ENCODE measurements around the gene PSMB5.

DNA sequence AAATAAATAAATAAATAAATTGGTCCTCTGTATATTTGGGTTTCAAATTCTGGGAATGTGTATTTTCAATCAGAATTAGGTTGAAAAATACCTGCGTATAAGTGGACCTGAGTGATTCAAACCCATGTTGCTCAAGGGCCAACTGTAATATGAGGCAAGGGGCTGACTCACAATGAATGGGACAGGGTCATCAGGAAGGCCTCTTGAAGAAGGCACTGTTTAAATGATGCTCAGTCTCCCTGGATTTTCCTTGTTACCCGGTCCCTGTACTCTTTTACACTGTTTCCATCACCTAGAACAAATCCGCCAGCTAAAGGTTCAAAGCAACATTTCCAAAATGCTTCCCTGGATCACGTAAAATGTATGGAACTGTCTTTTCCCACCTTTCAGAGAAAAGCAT, 3.8 kb downstream of the PSMB5 start:
- TF ChIP-seq, protein P1, sequence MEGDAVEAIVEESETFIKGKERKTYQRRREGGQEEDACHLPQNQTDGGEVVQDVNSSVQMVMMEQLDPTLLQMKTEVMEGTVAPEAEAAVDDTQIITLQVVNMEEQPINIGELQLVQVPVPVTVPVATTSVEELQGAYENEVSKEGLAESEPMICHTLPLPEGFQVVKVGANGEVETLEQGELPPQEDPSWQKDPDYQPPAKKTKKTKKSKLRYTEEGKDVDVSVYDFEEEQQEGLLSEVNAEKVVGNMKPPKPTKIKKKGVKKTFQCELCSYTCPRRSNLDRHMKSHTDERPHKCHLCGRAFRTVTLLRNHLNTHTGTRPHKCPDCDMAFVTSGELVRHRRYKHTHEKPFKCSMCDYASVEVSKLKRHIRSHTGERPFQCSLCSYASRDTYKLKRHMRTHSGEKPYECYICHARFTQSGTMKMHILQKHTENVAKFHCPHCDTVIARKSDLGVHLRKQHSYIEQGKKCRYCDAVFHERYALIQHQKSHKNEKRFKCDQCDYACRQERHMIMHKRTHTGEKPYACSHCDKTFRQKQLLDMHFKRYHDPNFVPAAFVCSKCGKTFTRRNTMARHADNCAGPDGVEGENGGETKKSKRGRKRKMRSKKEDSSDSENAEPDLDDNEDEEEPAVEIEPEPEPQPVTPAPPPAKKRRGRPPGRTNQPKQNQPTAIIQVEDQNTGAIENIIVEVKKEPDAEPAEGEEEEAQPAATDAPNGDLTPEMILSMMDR (IDR thresholded peaks at IDR 0.05; ENCODE audit: poor library complexity, severe bottlenecking), result no peak
- TF ChIP-seq, protein P2, sequence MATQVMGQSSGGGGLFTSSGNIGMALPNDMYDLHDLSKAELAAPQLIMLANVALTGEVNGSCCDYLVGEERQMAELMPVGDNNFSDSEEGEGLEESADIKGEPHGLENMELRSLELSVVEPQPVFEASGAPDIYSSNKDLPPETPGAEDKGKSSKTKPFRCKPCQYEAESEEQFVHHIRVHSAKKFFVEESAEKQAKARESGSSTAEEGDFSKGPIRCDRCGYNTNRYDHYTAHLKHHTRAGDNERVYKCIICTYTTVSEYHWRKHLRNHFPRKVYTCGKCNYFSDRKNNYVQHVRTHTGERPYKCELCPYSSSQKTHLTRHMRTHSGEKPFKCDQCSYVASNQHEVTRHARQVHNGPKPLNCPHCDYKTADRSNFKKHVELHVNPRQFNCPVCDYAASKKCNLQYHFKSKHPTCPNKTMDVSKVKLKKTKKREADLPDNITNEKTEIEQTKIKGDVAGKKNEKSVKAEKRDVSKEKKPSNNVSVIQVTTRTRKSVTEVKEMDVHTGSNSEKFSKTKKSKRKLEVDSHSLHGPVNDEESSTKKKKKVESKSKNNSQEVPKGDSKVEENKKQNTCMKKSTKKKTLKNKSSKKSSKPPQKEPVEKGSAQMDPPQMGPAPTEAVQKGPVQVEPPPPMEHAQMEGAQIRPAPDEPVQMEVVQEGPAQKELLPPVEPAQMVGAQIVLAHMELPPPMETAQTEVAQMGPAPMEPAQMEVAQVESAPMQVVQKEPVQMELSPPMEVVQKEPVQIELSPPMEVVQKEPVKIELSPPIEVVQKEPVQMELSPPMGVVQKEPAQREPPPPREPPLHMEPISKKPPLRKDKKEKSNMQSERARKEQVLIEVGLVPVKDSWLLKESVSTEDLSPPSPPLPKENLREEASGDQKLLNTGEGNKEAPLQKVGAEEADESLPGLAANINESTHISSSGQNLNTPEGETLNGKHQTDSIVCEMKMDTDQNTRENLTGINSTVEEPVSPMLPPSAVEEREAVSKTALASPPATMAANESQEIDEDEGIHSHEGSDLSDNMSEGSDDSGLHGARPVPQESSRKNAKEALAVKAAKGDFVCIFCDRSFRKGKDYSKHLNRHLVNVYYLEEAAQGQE (IDR thresholded peaks at IDR 0.05; ENCODE audit: borderline replicate concordance), result no peak
- TF ChIP-seq EZH2 (IDR thresholded peaks at IDR 0.05; ENCODE audit: borderline replicate concordance, insufficient read depth, low read length, poor library complexity, severe bottlenecking), result no peak
- TF ChIP-seq EP300 (conservative IDR thresholded peaks at IDR 0.05; ENCODE audit: poor library complexity, severe bottlenecking), result no peak
- no peak for TF ChIP-seq RAD21 (conservative IDR thresholded peaks at IDR 0.05)
- TF ChIP-seq MXI1 (conservative IDR thresholded peaks at IDR 0.05; ENCODE audit: poor library complexity, severe bottlenecking), result no peak
- no peak for TF ChIP-seq POLR2AphosphoS5 (IDR thresholded peaks at IDR 0.05)
